H9 (cell line): ENCODE measurements around the gene COA1. TPM values are rescaled to one million over a fixed set of nuclear protein-coding genes. Genes with fewer than 3 reads are reported as not detected.
A peak's percentile ranks its signal among the peaks of the same experiment; 100 is the strongest.

ENCODE experiments used
- DNase-seq: peaks from one replicate; pipeline ENCODE4 v3.0.0-alpha.2; 2017
- H2AFZ ChIP-seq: one replicate; pipeline ENCODE4 v1.6.1; 2013; ENCODE audit warnings: mild to moderate bottlenecking, low read length, control low read depth, moderate library complexity
- H2AK5ac ChIP-seq: 2 replicates; pipeline ENCODE4 v1.6.1; 2013; ENCODE audit warnings: low read length, control low read depth, mixed read lengths; ENCODE audit not compliant: insufficient read length
- H2BK120ac ChIP-seq: one replicate; pipeline ENCODE4 v1.6.1; 2013; ENCODE audit warnings: low read depth, mild to moderate bottlenecking, low read length, control low read depth, inconsistent platforms; ENCODE audit not compliant: poor library complexity, severe bottlenecking
- H2BK12ac ChIP-seq: 2 replicates; pipeline ENCODE4 v1.6.1; 2013; ENCODE audit warnings: low read length, control low read depth, mixed read lengths, low read depth; ENCODE audit not compliant: insufficient read length
- H2BK15ac ChIP-seq: 2 replicates; pipeline ENCODE4 v1.6.1; 2013; ENCODE audit warnings: low read depth, low read length, control low read depth
- H2BK20ac ChIP-seq: one replicate; pipeline ENCODE4 v1.6.1; 2013; ENCODE audit warnings: low read depth, mild to moderate bottlenecking, low read length, control low read depth, inconsistent platforms; ENCODE audit not compliant: poor library complexity, severe bottlenecking
- H2BK5ac ChIP-seq: 2 replicates; pipeline ENCODE4 v1.6.1; 2013; ENCODE audit warnings: low read length, control low read depth, mixed read lengths; ENCODE audit not compliant: insufficient read length
- H3K14ac ChIP-seq: 2 replicates; pipeline ENCODE4 v1.6.1; 2013; ENCODE audit warnings: low read length, control low read depth; ENCODE audit not compliant: insufficient read depth
- H3K18ac ChIP-seq: 2 replicates; pipeline ENCODE4 v1.6.1; 2013; ENCODE audit warnings: low read depth, mild to moderate bottlenecking, mixed read lengths, low read length, control low read depth; ENCODE audit not compliant: insufficient read length
- H3K23ac ChIP-seq: 2 replicates; pipeline ENCODE4 v1.6.1; 2013; ENCODE audit warnings: low read length, control low read depth, mixed read lengths, low read depth; ENCODE audit not compliant: insufficient read length
- H3K23me2 ChIP-seq: 2 replicates; pipeline ENCODE4 v1.6.1; 2013; ENCODE audit warnings: low read depth, mild to moderate bottlenecking, mixed read lengths, low read length, control low read depth; ENCODE audit not compliant: insufficient read length, poor library complexity, severe bottlenecking
- H3K27ac ChIP-seq: 2 replicates; pipeline ENCODE4 v1.5.1; 2013; ENCODE audit warnings: low read length, control low read depth, mixed read lengths, low read depth; ENCODE audit not compliant: insufficient read length
- H3K27me3 ChIP-seq: 2 replicates; pipeline ENCODE4 v1.6.1; 2013; ENCODE audit warnings: low read length, control low read depth, inconsistent platforms; ENCODE audit not compliant: insufficient read depth
- H3K4ac ChIP-seq: 2 replicates; pipeline ENCODE4 v1.6.1; 2013; ENCODE audit warnings: low read depth, mild to moderate bottlenecking, control low read depth, inconsistent platforms, low read length, moderate library complexity
- H3K4me1 ChIP-seq: 2 replicates; pipeline ENCODE4 v1.6.1; 2013; ENCODE audit warnings: low read length, control low read depth, inconsistent platforms; ENCODE audit not compliant: insufficient read depth
- H3K4me2 ChIP-seq: 2 replicates; pipeline ENCODE4 v1.6.1; 2013; ENCODE audit warnings: low read length, control low read depth, mixed read lengths; ENCODE audit not compliant: insufficient read length, insufficient read depth
- H3K56ac ChIP-seq: 2 replicates; pipeline ENCODE4 v1.6.1; 2013; ENCODE audit warnings: low read depth, mild to moderate bottlenecking, mixed read lengths, low read length, control low read depth; ENCODE audit not compliant: insufficient read length
- H3K79me1 ChIP-seq: 2 replicates; pipeline ENCODE4 v1.6.1; 2013; ENCODE audit warnings: low read depth, mild to moderate bottlenecking, moderate library complexity, low read length, control low read depth, inconsistent platforms; ENCODE audit not compliant: insufficient read depth, poor library complexity, severe bottlenecking
- H3K79me2 ChIP-seq: 2 replicates; pipeline ENCODE4 v1.6.1; 2013; ENCODE audit warnings: low read length, control low read depth, inconsistent platforms; ENCODE audit not compliant: insufficient read depth
- H3K9ac ChIP-seq: 2 replicates; pipeline ENCODE4 v1.6.1; 2013; ENCODE audit warnings: low read length, control low read depth, mixed read lengths; ENCODE audit not compliant: insufficient read length; ENCODE audit errors: extremely low read depth
- H3K9me3 ChIP-seq: one replicate; pipeline ENCODE4 v1.6.1; 2013; ENCODE audit warnings: low read depth, low read length, inconsistent platforms; ENCODE audit not compliant: control insufficient read depth
- H3T11ph ChIP-seq: one replicate; pipeline ENCODE4 v1.6.1; 2013; ENCODE audit warnings: mild to moderate bottlenecking, low read length, control low read depth, inconsistent platforms
- H4K20me1 ChIP-seq: one replicate; pipeline ENCODE4 v1.6.1; 2013; ENCODE audit not compliant: control insufficient read depth, insufficient read length, insufficient read depth
- H4K5ac ChIP-seq: 2 replicates; pipeline ENCODE4 v1.6.1; 2013; ENCODE audit warnings: low read depth, mild to moderate bottlenecking, mixed read lengths, low read length, control low read depth; ENCODE audit not compliant: insufficient read length
- H4K8ac ChIP-seq: replicated peaks from 2 replicates; pipeline ENCODE4 v1.6.1; 2013; ENCODE audit warnings: low read length, control low read depth, mixed read lengths, low read depth; ENCODE audit not compliant: insufficient read length
- H4K91ac ChIP-seq: 2 replicates; pipeline ENCODE4 v1.6.1; 2013; ENCODE audit warnings: low read depth, mild to moderate bottlenecking, moderate library complexity, mixed read lengths, low read length, control low read depth; ENCODE audit not compliant: insufficient read length
- H3K27ac Mint-ChIP-seq, 3 experiments: 2 replicates in 2 of 3; 3 replicates in 1 of 3; pipeline ENCODE4 v1.8.0; 2020 to 2021; ENCODE audit warnings: mixed read lengths in 3 of 3, mild to moderate bottlenecking in 1 of 3, moderate library complexity in 1 of 3
- H3K27me3 Mint-ChIP-seq: 2 replicates; pipeline ENCODE4 v1.8.0; 2021; ENCODE audit warnings: low read depth, mild to moderate bottlenecking, moderate library complexity, mixed read lengths
- H3K36me3 Mint-ChIP-seq, 3 experiments: 2 replicates in 2 of 3; 3 replicates in 1 of 3; pipeline ENCODE4 v1.8.0; 2020 to 2021; ENCODE audit warnings: low read depth in 3 of 3, mixed read lengths in 3 of 3; ENCODE audit not compliant: insufficient read depth in 1 of 3
- H3K4me1 Mint-ChIP-seq, 2 experiments: 2 replicates each; pipeline ENCODE4 v1.8.0; 2020; ENCODE audit warnings: mixed read lengths in 2 of 2
- H3K4me3 Mint-ChIP-seq, 2 experiments: 2 replicates in 1 of 2; 3 replicates in 1 of 2; pipeline ENCODE4 v1.8.0; 2020 to 2021; ENCODE audit warnings: mild to moderate bottlenecking in 2 of 2, mixed read lengths in 2 of 2, moderate library complexity in 1 of 2
- H3K9me3 Mint-ChIP-seq, 2 experiments: 2 replicates in 1 of 2; 3 replicates in 1 of 2; pipeline ENCODE4 v1.8.0; 2020; ENCODE audit warnings: mild to moderate bottlenecking in 2 of 2, mixed read lengths in 2 of 2, moderate library complexity in 1 of 2
- CTCF ChIP-seq: fragments of 200-600 bp; sonication (generic); conservative IDR thresholded peaks from 3 replicates; pipeline ENCODE4 v1.8.0; 2021; ENCODE audit warnings: antibody characterized with exemption, mild to moderate bottlenecking
- WGBS: extraction: QIAGEN DNeasy Blood & Tissue Kit; methylation state at CpG from one replicate; pipeline ENCODE4 v1.1.7; 2013; ENCODE audit warnings: missing lambda C conversion rate, low lambda C conversion rate, mixed read lengths; ENCODE audit not compliant: insufficient read length; ENCODE audit errors: extremely low coverage; 5-methylcytosine and 5-hydroxymethylcytosine counted together
- total RNA-seq: library from RNA; stranded (reverse); gene quantifications from 2 replicates; pipeline ENCODE4 v1.2.1, GENCODE V29; 2021

Gene COA1
- total RNA-seq, 1 experiment from 2014 or later = 138 TPM

GRCh38 chr7:43643846-43644245, 85.5 kb downstream of the COA1 start:
- no peak for TF ChIP-seq CTCF
- Histone ChIP-seq H2BK120ac (no peak overlapping the region), H2AFZ (no peak overlapping the region), H3K14ac (no peak overlapping the region), H3T11ph (no peak overlapping the region), H2AK5ac (no peak overlapping the region), H3K4ac (no peak overlapping the region), H2BK5ac (no peak overlapping the region), H3K27me3 (no peaks in the 10 kb centered on the region), H2BK15ac (no peak overlapping the region), H4K91ac (no peak overlapping the region), H4K5ac (no peak overlapping the region), H3K4me2 (no peak overlapping the region), H3K79me1 (no peaks in the 10 kb centered on the region), H3K4me1 (peaks cover 8% of the 10 kb centered on the region; the same call in 1 of the 2 replicates), H3K23me2 (no peaks in the 10 kb centered on the region), H3K79me2 (peaks cover 2% of the 10 kb centered on the region; the same call in 1 of the 2 replicates), H4K20me1 (no peaks in the 10 kb centered on the region), H3K9me3 (no peaks in the 10 kb centered on the region), H4K8ac (no peak overlapping the region), H3K18ac (no peak overlapping the region), H3K56ac (no peak overlapping the region), H3K23ac (no peak overlapping the region), H2BK20ac (no peak overlapping the region), H3K9ac (no peak overlapping the region), H2BK12ac (no peak overlapping the region), H3K27ac (no peak overlapping the region)
- Mint-ChIP-seq H3K27ac (peak overlapping the region in 2 of 3 experiments; percentile 59 to 83; a peak in 3 of 7 replicates), H3K4me1 (peaks cover 31 to 38% of the 10 kb centered on the region in 2 experiments), H3K4me3 (no peak overlapping the region), H3K9me3 (no peaks in the 10 kb centered on the region), H3K27me3 (no peaks in the 10 kb centered on the region), H3K36me3 (peaks cover 34 to 75% (median 71%) of the 10 kb centered on the region in 3 experiments; a peak in 6 of 7 replicates)
- DNase-seq = no peak
- no CpG with 5 or more reads among the region's 8 CpGs for WGBS
